Epithelial cell of esophagus (primary cell): Measurements from ENCODE around the gene SULT2A1.

ENCODE experiments used
- DNase-seq: peaks from one replicate; pipeline ENCODE4 v3.0.0; 2010; ENCODE audit warnings: low read depth
- H3K4me3 ChIP-seq: 2 replicates; pipeline ENCODE4 v1.5.1; 2011; ENCODE audit warnings: mild to moderate bottlenecking, low read length, control low read depth
- CTCF ChIP-seq: IDR thresholded peaks from 2 replicates; pipeline ENCODE4 v1.5.1; 2011; ENCODE audit warnings: low read depth, mild to moderate bottlenecking, low read length, control low read depth, inconsistent platforms; ENCODE audit not compliant: insufficient read depth; ENCODE audit errors: missing control alignments

The SULT2A1 gene

GRCh38 chr19:47836038-47836437 is 50.1 kb downstream of the SULT2A1 start:
- no peak for TF ChIP-seq CTCF
- H3K4me3 ChIP-seq = no peak overlapping the region
- no peak for DNase-seq

- no peak for DNase-seq
- TF ChIP-seq CTCF = no peak
Measured at GRCh38 chr19:47832723-47833122, 53.4 kb downstream of the SULT2A1 start.

GRCh38 chr19:47826800-47827199 is 59.3 kb downstream of the SULT2A1 start:
- TF ChIP-seq CTCF = no peak
- no peak for DNase-seq
- H3K4me3 ChIP-seq = no peak overlapping the region

More at GRCh38 chr19:47832723-47833122, 53.4 kb downstream of the SULT2A1 start:
- no peak overlapping the region for H3K4me3 ChIP-seq

- no peak for DNase-seq
- no peak for TF ChIP-seq CTCF
Measured at GRCh38 chr19:47824396-47824795, 61.7 kb downstream of the SULT2A1 start.

GRCh38 chr19:47821460-47822020 is 64.6 kb downstream of the SULT2A1 start, which contains the start of gene CRX:
Gene CRX, plus strand, starts transcription at chr19:47821937. Its CDS starts 12,507 bp downstream, at chr19:47834444.
- no peak within 1 kb of the TSS for H3K4me3 ChIP-seq
- DNase-seq = no peak
- no peak for TF ChIP-seq CTCF

More at GRCh38 chr19:47824396-47824795, 61.7 kb downstream of the SULT2A1 start:
- H3K4me3 ChIP-seq = no peak overlapping the region
